Measurements from ENCODE around the gene FBXL17. TPM values are rescaled to one million over a fixed set of nuclear protein-coding genes. Genes with fewer than 3 reads are reported as not detected.

Gene FBXL17
- total RNA-seq, 1 donor from 2014 or later = 29.1 TPM

DNA sequence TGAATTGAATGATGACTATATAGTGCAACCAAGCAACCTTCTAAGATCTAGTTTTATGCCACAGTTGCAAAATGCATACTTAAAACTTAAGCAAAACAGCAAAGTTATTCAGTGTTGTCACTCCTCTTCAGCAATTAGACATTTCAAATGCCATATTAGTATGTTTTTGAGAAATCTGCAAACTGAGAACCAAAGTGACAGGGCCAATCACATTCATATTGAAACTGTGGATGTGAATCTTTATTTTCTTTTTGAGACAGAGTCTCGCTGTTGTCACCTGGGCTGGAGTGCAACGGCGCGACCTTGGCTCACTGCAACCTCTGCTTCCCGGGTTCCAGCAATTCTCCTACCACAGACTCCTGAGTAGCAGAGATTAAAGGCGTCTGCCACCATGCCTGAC is 461.9 kb downstream of the FBXL17 start:
- DNase-seq (ENCODE audit: low read depth) = no peak

DNA sequence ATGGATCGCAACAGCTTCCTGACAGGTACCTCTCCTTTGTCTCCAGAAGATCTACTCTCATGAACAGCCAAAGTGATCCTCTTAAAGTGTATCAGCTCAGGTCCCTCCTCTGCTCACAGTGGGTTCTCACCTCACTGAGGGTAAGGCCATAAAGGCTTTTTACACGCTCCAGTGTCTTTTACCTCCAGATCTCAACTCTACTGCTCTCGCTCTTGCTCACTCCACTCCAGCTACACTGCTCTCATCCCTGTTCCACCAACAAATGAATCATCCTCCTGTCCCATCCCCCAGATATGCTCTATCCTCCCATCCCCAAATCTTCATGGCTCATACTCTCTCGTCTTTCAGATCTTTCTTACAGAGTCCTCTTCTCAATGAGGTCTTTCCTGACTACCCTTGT is 462.5 kb downstream of the FBXL17 start:
- DNase-seq (ENCODE audit: low read depth) = no peak

DNA sequence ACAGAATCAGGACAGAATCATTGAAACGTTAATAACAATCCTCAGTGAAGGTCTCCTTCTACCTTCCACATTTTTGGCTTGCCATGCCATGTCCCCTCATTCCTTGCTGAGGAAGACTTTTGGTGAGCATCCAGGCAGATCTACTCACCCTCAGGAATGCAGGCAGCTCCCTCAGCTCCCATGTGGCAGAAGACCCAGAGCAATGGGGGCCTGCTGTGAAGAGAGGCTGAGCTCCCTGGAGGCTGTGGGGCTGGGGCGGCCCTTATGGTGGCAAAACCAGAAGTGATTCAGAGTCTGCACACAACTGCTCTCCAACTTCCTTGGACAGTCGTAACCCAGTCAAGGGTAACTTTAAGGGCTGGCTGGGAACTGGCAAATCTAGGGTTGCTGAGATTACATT is 463.9 kb downstream of the FBXL17 start:
- peak; percentile 13 for DNase-seq (ENCODE audit: low read depth)

DNA sequence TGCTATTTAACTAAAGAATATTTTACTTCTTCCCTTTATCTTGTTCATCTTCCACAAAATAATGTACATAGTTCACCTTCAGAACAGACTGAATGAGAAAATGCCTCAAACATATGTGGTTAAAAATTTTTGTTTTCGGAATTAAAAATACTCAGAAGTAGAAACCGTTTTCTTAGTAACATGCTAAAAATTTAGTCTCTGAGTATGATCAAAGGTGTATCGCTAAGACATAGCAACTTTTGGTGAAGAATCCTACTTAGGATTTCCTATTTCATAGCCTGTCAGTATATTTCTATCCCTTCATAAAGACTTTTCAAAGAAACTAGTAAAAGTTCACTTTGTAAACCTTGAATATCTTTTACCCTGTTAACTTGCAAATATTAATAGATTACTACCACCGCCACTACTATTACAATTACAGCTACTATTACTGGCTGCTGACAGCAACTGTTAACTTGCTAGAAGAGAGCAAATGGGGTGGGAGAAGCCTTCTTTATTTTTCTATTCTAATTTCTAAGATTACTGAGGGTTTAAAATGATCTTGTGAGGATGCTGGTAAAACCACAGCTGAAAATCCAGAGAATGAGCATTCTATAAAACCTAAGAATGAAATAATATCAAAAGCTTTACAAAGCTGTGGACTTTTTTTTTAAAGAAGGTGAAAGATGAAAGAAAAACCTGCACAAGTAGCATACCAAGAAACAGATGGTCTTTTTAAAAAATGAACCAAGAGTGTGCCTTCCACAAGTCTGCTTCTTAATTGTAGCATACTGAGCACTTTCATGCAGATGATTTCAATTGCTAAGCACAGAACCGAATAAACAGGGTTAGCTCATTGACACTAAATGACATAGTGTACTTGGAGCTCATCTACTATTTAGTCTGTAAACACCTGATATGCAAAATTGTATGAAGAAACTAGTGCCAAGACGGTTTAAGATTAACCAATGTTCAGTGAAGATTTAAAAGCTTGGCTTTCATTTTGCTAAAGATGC is 464.9 kb downstream of the FBXL17 start:
- DNase-seq (ENCODE audit: low read depth) = no peak

DNA sequence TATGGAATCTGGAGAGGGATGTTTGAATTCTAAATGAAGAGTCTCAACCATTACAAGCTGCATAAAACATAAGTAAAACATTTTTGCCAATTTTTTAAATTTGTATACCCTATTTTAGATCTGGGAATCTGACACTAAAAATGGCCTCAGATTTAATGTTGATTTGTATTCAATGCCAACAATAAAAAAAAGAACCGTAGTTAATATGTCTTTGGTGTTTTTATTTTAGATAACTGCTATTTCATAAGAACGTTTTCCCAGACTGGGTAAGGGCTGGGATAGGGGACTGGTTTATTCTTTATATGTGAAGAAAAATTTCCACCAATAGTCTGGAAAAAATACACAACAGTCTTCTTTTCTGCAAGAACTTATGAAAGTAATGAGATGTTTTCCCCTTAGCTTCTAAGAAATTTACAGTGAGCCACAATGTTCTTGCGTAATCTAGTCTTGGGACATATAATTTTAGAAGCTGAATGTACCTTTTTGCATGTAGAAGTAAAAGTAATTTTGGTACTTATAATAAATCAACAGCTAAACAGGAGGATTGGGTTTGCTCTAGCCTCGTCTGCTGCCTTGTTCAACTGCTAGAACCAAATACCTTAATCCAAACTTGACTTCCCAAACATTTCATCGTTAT is 466.6 kb downstream of the FBXL17 start:
- DNase-seq (ENCODE audit: low read depth) = no peak

DNA sequence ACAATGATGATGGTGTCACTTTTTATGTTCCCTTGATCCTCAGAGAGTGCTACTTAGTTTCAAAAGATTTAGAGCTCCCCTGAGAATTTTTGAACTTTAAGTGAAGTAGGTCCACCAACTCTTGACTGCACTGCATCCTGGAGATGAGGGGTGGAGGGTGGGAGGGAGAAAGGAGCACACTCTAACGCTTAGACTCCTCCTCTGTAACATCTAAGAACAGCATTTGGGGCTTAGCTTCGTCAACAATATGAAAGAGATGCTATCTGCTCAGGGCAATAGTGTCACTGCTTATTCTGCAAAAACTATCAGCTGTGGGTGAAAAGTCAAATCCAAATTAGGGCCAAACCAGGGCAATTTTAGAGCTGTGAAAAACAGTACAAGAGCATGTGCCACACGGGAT is 468.4 kb downstream of the FBXL17 start:
- DNase-seq (ENCODE audit: low read depth) = no peak

DNA sequence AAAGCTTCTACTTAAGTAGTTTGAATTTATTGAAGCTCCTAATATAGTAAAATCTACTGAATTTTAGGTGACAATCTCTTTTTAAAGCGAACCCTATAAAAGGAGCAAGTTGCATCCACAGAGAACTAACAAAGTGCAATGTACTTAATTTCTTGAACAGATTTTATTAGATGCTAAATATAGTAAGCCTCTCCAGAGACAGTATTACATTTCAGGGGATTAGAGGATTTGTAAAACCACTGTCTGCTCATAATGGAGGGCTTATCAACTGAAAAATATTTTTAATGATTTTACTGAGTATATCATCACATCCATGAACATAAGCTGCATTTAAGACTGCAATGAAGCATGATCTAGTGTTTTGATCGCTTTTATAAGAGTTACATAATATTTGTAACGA is 481.2 kb downstream of the FBXL17 start:
- peak; percentile 49 for DNase-seq (ENCODE audit: low read depth)

DNA sequence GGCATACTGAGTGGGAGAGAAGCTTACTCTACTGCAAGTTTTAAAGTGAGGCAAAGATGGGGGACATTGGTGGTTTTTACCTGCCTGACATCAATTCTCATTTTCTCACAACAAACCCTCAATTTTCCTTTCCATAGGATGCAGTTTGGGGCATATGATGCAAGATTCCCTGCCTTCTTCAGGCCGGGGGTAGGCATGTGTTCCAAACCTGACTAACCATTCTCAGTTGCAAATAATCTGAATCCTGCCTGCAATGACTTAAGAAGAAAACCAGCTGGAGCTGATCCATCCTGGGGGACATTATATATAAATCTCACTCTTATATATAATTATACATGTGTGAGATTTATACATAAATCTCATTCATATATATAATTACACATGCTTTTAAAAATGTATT is 487.5 kb downstream of the FBXL17 start:
- DNase-seq (ENCODE audit: low read depth) = no peak

DNA sequence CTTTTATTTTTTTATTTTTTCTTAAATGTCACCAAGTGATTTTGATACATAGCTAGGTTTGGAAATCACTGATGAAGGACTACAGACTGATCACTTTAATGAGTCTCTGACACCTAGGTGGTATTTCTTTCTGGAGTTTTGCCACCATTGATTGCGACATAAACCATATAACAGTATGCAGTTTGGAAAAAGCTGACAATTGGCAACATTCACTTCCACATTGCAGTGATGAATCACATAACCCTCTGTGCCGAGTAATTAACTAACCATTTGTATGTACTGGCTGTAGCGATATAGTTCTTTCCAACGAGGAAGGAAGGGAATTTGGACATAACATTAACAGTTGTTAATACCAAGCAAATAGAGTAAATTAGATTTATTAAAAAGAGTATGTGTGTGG is 488.3 kb downstream of the FBXL17 start:
- DNase-seq (ENCODE audit: low read depth) = peak; percentile 39

DNA sequence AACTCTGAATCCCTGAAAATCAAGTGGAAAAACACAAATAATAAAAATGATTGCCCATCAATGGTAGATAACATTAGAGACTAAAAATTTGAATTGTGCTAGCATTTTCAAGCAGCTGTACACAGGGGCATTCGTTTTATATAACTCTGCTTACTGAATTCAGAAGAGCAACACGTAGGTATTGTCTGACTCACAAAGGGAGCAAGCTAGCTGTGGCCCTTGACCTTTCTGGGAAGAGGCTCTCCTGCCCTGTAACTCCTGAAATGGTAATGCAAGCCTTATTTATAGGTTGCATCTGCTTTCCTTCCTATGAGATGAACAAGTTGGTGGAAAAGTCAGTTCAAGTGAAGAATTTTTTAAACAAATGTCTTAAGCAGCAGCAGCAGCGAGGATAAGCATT is 492.5 kb downstream of the FBXL17 start:
- DNase-seq (ENCODE audit: low read depth) = peak; percentile 19

DNA sequence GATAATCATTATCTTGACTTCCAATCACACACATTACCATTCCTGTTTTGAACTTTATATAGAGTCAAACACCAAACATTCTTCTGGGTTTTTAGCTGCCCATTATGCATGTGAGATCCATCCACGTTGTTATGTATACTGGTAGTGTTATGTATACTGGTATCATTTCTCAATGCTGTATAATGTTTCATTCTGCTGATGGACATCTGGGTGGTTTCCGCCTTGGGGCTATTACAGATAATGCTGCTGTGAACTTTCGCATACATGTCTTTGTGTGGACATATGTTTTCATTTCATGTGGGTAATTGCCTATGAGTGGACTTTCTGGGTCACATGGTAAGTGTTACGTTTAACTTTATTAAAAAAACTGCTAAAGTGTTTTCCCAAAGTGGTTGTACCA is 493.4 kb downstream of the FBXL17 start:
- DNase-seq (ENCODE audit: low read depth) = no peak

DNA sequence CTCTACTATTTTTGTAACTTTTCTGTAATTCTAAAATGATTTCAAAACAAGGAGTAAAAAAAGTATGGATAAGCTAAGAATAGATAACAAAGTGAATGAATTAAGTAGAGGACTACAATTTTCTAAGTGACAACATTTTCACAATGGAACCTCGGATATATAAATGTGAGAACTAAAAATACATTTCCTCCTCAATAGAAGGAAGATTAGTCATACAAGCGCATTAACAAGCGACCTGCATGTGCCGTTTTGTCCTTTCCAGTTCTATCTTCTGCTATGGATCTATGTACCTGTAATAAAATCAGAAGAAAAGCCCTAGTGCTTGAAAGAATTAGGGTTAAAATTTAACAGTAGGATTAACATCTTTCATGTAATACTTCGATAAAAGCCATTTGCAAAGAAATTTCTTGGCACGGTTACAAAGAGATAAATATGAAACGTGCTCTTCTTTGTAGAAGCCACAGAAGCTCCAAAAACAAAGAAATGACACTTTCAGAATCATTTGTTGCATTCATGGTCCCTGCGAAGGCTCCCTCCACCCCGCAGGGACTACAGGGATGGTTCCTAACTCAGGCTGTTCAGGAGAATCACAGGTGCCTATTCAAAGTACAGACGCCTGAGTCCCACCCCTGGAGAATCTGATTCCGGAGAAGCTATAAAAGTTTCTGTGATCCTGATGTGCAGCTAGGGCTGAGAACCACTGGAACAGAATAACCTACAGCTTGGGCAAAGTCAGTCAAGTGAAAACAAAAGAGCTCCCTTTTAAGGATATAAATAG is 494.5 kb downstream of the FBXL17 start:
- no peak for DNase-seq (ENCODE audit: low read depth)

DNA sequence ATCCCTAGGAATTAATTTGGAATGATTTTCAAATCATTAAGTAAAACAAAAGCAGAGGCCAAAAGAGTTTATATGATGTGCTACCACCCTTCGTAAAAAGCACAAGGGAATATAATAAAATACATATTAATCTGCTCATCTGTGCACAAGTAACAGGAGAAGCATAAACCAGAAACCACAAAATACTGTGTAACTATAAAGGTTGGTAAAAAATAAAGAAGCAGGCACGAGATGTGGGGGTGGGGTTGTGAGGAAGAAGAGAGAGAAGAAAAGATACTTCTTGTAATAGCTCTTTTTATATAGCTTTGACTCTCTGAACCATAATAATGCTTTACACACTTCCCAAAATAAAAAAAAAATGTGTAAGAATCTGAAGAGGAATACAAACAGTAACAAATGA is 496.3 kb downstream of the FBXL17 start:
- DNase-seq (ENCODE audit: low read depth) = no peak

DNA sequence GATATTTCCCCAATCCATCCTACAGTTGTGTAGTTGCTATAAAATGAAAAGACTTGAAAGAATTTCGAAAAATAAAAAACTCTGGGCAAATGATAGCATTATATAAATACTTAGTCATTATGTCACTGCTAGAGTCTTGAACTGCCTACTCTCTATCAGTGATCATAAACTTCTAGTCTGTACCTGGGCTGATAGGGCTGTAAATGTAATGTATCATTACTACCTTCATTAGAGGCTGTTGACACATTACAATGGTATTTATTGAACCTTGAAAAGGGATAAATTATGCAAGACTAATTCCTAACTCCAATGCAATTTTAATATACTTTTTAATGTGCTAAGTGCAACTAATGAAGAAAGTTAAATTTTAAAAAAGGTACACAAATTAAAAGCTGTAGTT is 497.0 kb downstream of the FBXL17 start:
- no peak for DNase-seq (ENCODE audit: low read depth)

DNA sequence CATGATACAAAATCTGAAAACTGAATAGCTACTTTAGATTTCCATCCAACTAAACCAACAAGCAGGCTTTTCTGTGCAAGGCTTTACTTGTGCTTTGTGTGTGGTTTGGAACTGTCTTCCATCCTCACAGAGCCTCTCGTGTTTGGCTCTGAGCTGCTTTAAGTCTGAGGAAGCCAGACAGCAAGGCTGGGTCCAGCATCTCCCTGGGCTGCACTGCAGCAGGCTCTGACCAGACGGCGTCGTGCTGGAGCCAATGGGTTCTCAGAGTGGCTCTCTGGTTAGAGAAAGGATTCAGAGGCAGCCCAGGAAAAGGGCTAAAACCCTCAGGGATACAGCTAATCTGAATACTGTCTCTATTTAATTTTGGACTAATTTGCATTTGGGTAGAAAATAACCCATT is 503.2 kb downstream of the FBXL17 start:
- no peak for DNase-seq (ENCODE audit: low read depth)

DNA sequence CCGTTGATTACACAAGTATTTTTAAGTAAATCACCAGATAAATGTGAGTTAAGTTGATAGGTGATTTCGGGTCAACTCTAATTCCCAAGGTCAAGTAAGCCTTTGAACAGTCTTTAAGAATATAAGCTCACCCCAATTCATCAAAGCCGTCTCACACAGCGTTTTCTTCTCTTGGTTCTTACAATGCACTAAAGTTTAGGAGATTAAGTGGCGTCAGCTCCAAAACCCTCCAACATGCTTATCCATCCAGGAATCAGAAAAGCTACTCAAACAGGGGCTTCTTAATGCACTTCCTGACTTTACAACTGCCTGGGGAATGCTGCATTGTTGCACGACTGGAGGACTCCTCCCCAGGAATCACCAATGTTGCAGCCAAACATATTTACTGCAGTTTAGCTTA is 505.0 kb downstream of the FBXL17 start:
- no peak for DNase-seq (ENCODE audit: low read depth)

DNA sequence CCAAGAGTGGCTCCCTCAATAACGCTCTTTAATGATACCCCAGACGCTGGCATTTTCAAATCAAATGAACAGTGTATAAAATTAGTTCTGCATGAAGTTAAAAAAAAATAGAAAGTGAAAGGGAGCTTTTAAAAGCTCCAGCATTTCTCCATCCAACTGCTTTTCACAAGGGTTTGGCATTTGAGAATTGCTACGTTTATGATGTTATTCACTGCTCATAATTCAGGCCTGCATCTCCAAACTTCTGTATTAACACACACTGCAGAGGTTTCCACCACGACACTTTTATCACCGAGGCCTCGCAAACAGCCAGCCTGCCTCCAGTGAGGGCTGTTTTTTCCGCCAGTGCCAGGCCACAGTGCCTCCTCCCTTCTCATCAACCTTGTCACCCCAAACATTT is 505.6 kb downstream of the FBXL17 start:
- no peak for DNase-seq (ENCODE audit: low read depth)

DNA sequence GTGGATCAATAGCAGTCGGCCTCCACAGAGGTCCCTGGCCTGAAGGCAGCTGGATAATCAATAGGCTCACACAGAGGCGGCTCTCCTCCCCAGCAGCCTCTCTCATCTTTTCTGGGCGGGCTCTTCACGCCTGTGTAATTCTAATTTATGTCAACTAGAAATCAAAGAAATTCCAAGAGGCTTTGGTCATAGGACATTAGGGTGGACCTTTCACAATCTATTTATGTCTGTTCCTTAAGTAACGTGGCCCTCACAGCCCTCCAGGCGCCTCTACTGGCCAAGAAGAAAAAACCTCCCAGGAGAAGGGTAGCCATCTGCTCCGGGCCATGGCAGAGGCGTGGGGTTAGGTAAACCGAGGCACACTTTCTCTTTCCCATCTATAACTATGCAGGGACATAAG is 506.1 kb downstream of the FBXL17 start:
- no peak for DNase-seq (ENCODE audit: low read depth)

DNA sequence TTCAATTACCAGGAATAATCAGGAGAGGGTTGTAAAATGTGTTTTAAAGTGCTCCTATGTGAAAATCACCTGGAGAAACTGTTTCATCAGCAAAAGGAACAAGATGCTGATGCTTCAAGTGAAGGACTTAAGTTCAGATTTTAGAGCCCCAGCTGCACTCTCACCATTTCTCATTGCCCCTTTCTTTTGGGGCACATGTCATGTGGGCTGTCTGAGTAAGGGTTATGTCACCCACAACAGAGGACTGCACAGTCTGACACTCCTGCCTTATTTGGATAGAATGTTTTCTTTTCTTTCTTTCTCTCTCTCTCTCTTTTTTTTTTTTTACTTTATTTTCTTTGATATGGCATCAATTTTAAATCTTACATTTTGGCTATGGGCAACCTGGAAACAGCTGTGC is 507.1 kb downstream of the FBXL17 start:
- no peak for DNase-seq (ENCODE audit: low read depth)

DNA sequence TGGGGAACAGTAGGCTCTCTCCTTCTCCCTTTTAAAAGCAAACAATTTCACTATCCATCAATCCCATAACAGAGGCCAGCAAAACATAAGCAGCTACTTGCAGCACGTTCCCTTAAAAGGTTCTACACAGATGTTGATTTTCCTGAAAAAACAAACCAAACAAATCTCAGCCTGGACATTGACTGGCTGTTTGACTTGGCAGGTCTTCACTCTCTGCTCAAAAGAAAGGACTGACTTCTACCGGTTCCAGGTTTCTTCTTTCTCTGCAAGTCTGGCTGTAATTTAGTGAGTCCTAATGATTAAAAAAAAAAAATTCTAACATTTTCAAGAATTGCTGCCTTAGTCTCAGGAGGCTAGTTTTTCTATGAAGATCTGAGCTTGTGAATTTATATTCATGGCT is 508.0 kb downstream of the FBXL17 start:
- no peak for DNase-seq (ENCODE audit: low read depth)

DNA sequence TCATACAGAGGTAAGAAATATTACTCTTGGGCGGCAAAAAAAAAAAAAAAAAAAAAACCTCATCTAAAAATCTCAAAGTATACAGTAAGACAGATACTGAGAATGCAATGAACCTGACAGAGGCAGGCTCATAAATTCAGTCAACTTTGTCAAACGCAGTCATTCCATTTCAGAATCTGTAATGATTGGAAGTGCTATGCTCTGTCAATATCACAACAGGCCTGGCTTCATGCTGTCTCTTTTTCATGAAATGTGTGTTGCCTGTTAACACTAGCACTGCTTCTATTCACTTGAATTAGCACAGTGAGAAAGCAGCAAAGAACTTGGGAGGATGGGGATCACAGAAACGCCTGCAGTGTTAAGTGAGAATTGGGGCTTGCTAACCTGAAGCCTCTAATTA is 510.9 kb downstream of the FBXL17 start:
- DNase-seq (ENCODE audit: low read depth) = no peak
